ENCODE results near the gene EEFSEC. TPM values are rescaled to one million over a fixed set of nuclear protein-coding genes. Genes with fewer than 3 reads are reported as not detected.

Gene EEFSEC
- total and polyA plus RNA-seq, 2 of the 4 experiments (the other 2 are of a cell fraction), result 4.5 to 9.3 TPM

- dilution Hi-C loops (cut with HindIII; ENCODE audit: low sequenced_read_pairs, unreplicated experiment) (no loop called here), intact Hi-C loops (cut with micrococcal nuclease) (loop anchor here (2.0 kb wide), 1 partner anchor 151 kb away; no protein-coding TSS in a partner anchor), in situ Hi-C loops (cut with MboI; ENCODE audit: low sequenced_read_pairs) (loop anchor here (10.0 kb wide), 1 partner anchor 419 kb away; no protein-coding TSS in a partner anchor)
- Histone ChIP-seq H3K4me3 (ENCODE audit: insufficient read depth, low read depth, low read length) (no peak overlapping the region), H3K4ac (ENCODE audit: low read depth, low read length) (no peak overlapping the region), H4K91ac (ENCODE audit: insufficient read depth, low read depth, low read length) (no peak overlapping the region), H3K14ac (replicated peaks; ENCODE audit: low read depth, low read length) (no peak overlapping the region), H4K20me1 (ENCODE audit: insufficient read depth, low read length) (peaks cover 3% of the 10 kb centered on the region; the same call in 1 of the 2 replicates), H4K5ac (ENCODE audit: low read depth, low read length) (no peak overlapping the region), H3K27ac (ENCODE audit: insufficient read depth, low read length) (no peak overlapping the region), H2AK9ac (replicated peaks; ENCODE audit: low read depth, low read length, poor library complexity) (no peak overlapping the region), H3K4me1 (ENCODE audit: control insufficient read depth, insufficient read depth, low read length) (peaks cover 2% of the 10 kb centered on the region; the same call in 1 of the 2 replicates), H3K36me3 (ENCODE audit: control insufficient read depth, insufficient read depth, low read length) (no peaks in the 10 kb centered on the region), H3K18ac (ENCODE audit: low read depth, low read length) (no peak overlapping the region), H2BK5ac (ENCODE audit: low read depth, low read length, poor library complexity, severe bottlenecking) (no peak overlapping the region), H3K9me3 (ENCODE audit: control insufficient read depth, insufficient read depth, low read length) (no peaks in the 10 kb centered on the region), H3K23ac (ENCODE audit: low read depth, low read length) (no peak overlapping the region), H3K4me2 (ENCODE audit: low read depth, low read length) (no peak overlapping the region), H3K9ac (ENCODE audit: low read depth, low read length) (no peak overlapping the region), H2BK20ac (ENCODE audit: low read depth, low read length) (no peak overlapping the region), H2AFZ (replicated peaks; ENCODE audit: low read length, poor library complexity) (no peak overlapping the region), H3K79me1 (ENCODE audit: low read depth in 1 of 2, low read length in 2 of 2) (peaks cover 9 to 22% of the 10 kb centered on the region in 2 experiments; a peak in 3 of 4 replicates), H3K9me1 (ENCODE audit: insufficient read depth, low read length) (0 out of 2 replicates have a peak, but pooled peaks cover 3% of the 10 kb centered on the region), H2BK120ac (ENCODE audit: low read depth, low read length) (no peak overlapping the region), H2BK15ac (ENCODE audit: low read depth, low read length) (no peak overlapping the region), H4K8ac (ENCODE audit: low read depth in 2 of 2, low read length in 2 of 2) (no peak overlapping the region), H3K56ac (ENCODE audit: extremely low read depth, insufficient read depth, low read length) (no peak overlapping the region), H3K27me3 (ENCODE audit: control insufficient read depth, insufficient read depth, low read length) (no peaks in the 10 kb centered on the region), H2AK5ac (ENCODE audit: low read depth, low read length) (no peak overlapping the region)
- ChIA-PET CTCF (no interaction called here), POLR2A (ENCODE audit: unreplicated experiment) (no interaction called here)
- BruUV-seq (replicated peaks), result no TSS peak
- DNase-seq (no peak), ATAC-seq (ENCODE audit: low read depth) (no peak)
- TF ChIP-seq MAFK (IDR thresholded peaks at IDR 0.05; ENCODE audit: low read depth, low read length) (no peak), RAD21 (IDR thresholded peaks at IDR 0.05; ENCODE audit: low read length) (no peak), ELK1 (IDR thresholded peaks at IDR 0.05; ENCODE audit: borderline replicate concordance, low read depth, low read length) (no peak), CEBPB (IDR thresholded peaks at IDR 0.05; ENCODE audit: low read depth, low read length) (no peak), POLR2A (IDR thresholded peaks at IDR 0.05; ENCODE audit: low read depth, low read length) (no peak), CTCF (conservative IDR thresholded peaks at IDR 0.05; ENCODE audit: low read depth, low read length) (no peak), MXI1 (IDR thresholded peaks at IDR 0.05; ENCODE audit: borderline replicate concordance, low read depth, low read length) (no peak), NFE2L2 (IDR thresholded peaks at IDR 0.05; ENCODE audit: low read depth, low read length) (no peak)
- 85% methylated on average over 3 of the region's 5 CpGs; no CpG with 5 or more reads in 1 of the 2 experiments for WGBS, 2 experiments (ENCODE audit: extremely low coverage in 2 of 2, insufficient read length in 1 of 2)
These were observed 22.5 kb downstream of the EEFSEC start for GRCh38 chr3:128175768-128176167.
